OCI-LY1 (cell line): Measurements from ENCODE around the gene CLDN17.

Experiments used
- H2AFZ ChIP-seq: fragments of 200-600 bp; sonication (generic), shearing (Covaris generic); 2 replicates; pipeline ENCODE4 v1.6.0; 2014; ENCODE audit warnings: antibody characterized with exemption, mild to moderate bottlenecking, low read length
- H3F3A ChIP-seq: fragments of 200-600 bp; sonication (generic), shearing (Covaris generic); 2 replicates; pipeline ENCODE4 v1.6.0; 2014; ENCODE audit warnings: mild to moderate bottlenecking, antibody characterized with exemption, low read length, moderate library complexity; ENCODE audit not compliant: insufficient read depth
- H3K27ac ChIP-seq: fragments of 200-600 bp; sonication (generic); 2 replicates; pipeline ENCODE4 v1.5.1; 2014; ENCODE audit warnings: low read length, mixed run types, mild to moderate bottlenecking, low read depth; ENCODE audit not compliant: poor library complexity, severe bottlenecking
- H3K27me3 ChIP-seq: fragments of 200-600 bp; sonication (generic); 2 replicates; pipeline ENCODE4 v1.6.0; 2014; ENCODE audit warnings: antibody characterized with exemption, mild to moderate bottlenecking, low read length, moderate library complexity; ENCODE audit not compliant: insufficient read depth
- H3K36me3 ChIP-seq: fragments of 200-600 bp; sonication (generic); 2 replicates; pipeline ENCODE4 v1.6.1; 2014; ENCODE audit warnings: mild to moderate bottlenecking, antibody characterized with exemption, low read length, moderate library complexity, mixed read lengths; ENCODE audit not compliant: insufficient read depth
- H3K4me1 ChIP-seq: fragments of 200-600 bp; sonication (generic); 2 replicates; pipeline ENCODE4 v1.5.1; 2014; ENCODE audit warnings: mild to moderate bottlenecking, low read length, moderate library complexity; ENCODE audit not compliant: insufficient read depth, severe bottlenecking
- H3K4me2 ChIP-seq: fragments of 200-600 bp; sonication (generic), shearing (Covaris generic); 2 replicates; pipeline ENCODE4 v1.6.1; 2014; ENCODE audit warnings: low read length
- H3K4me3 ChIP-seq: fragments of 200-600 bp; sonication (generic); 2 replicates; pipeline ENCODE4 v1.5.1; 2014; ENCODE audit warnings: low read length, low read depth, mild to moderate bottlenecking, mixed read lengths; ENCODE audit not compliant: poor library complexity, severe bottlenecking
- H3K79me2 ChIP-seq: fragments of 200-600 bp; shearing (Covaris generic); 2 replicates; pipeline ENCODE4 v1.6.1; 2016; ENCODE audit warnings: mixed run types, low read length, mixed read lengths; ENCODE audit not compliant: insufficient read depth
- H3K9ac ChIP-seq: fragments of 200-600 bp; sonication (generic), shearing (Covaris generic); 2 replicates; pipeline ENCODE4 v1.6.1; 2014; ENCODE audit warnings: mild to moderate bottlenecking, low read length, mixed read lengths
- H3K9me2 ChIP-seq: fragments of 200-600 bp; sonication (generic), shearing (Covaris generic); 2 replicates; pipeline ENCODE4 v1.6.1; 2014; ENCODE audit warnings: low read depth, mild to moderate bottlenecking, low read length, mixed read lengths
- H3K9me3 ChIP-seq: fragments of 200-600 bp; shearing (Covaris generic); 2 replicates; pipeline ENCODE4 v1.6.1; 2014; ENCODE audit warnings: low read length, mixed read lengths
- H4K20me1 ChIP-seq: fragments of 200-600 bp; sonication (generic), shearing (Covaris generic); 2 replicates; pipeline ENCODE4 v1.6.0; 2016; ENCODE audit warnings: mild to moderate bottlenecking, low read length; ENCODE audit not compliant: insufficient read depth
- CTCF ChIP-seq: fragments of 200-600 bp; sonication (generic), shearing (Covaris generic); IDR thresholded peaks from 2 replicates; pipeline ENCODE4 v1.5.1; 2017; ENCODE audit warnings: mild to moderate bottlenecking, antibody characterized with exemption, low read length, moderate library complexity, mixed read lengths
- EZH2 ChIP-seq: fragments of 200-600 bp; sonication (generic), shearing (Covaris generic); IDR thresholded peaks from 2 replicates; pipeline ENCODE4 v1.8.0; 2017; ENCODE audit warnings: borderline replicate concordance, mixed run types, mild to moderate bottlenecking, antibody characterized with exemption, low read length, moderate library complexity, mixed read lengths

CLDN17 gene

GRCh38 chr21:30126576-30126975 is 40.0 kb downstream of the CLDN17 start:
- no peaks in the 10 kb centered on the region for H4K20me1 ChIP-seq
- TF ChIP-seq CTCF = no peak
- no peak overlapping the region for H3K9ac ChIP-seq
- H3K79me2 ChIP-seq = no peaks in the 10 kb centered on the region
- H3K9me2 ChIP-seq = no peaks in the 10 kb centered on the region
- no peak overlapping the region for H3K27ac ChIP-seq
- H3K4me1 ChIP-seq = no peaks in the 10 kb centered on the region
- H3K4me3 ChIP-seq = no peak overlapping the region
- no peaks in the 10 kb centered on the region for H3K27me3 ChIP-seq
- no peak overlapping the region for H3K4me2 ChIP-seq
- no peaks in the 10 kb centered on the region for H3K36me3 ChIP-seq
- no peaks in the 10 kb centered on the region for H3F3A ChIP-seq
- no peaks in the 10 kb centered on the region for H3K9me3 ChIP-seq
- H2AFZ ChIP-seq = no peak overlapping the region

GRCh38 chr21:30117631-30118030 is 49.0 kb downstream of the CLDN17 start:
- Histone ChIP-seq H3K9ac (no peak overlapping the region), H3F3A (no peaks in the 10 kb centered on the region), H2AFZ (no peak overlapping the region), H3K9me3 (no peaks in the 10 kb centered on the region), H3K9me2 (no peaks in the 10 kb centered on the region), H3K27ac (no peak overlapping the region), H3K4me2 (no peak overlapping the region), H3K79me2 (no peaks in the 10 kb centered on the region), H3K4me3 (no peak overlapping the region), H3K4me1 (no peaks in the 10 kb centered on the region), H4K20me1 (no peaks in the 10 kb centered on the region), H3K36me3 (no peaks in the 10 kb centered on the region), H3K27me3 (no peaks in the 10 kb centered on the region)
- TF ChIP-seq EZH2 = no peak
- no peak for TF ChIP-seq CTCF

GRCh38 chr21:30116479-30116878 is 50.1 kb downstream of the CLDN17 start:
- no peaks in the 10 kb centered on the region for H3F3A ChIP-seq

More at GRCh38 chr21:30116479-30116878, 50.1 kb downstream of the CLDN17 start:
- Histone ChIP-seq H2AFZ (no peak overlapping the region), H3K4me3 (no peak overlapping the region), H3K4me1 (no peaks in the 10 kb centered on the region), H3K9me2 (no peaks in the 10 kb centered on the region), H4K20me1 (no peaks in the 10 kb centered on the region), H3K4me2 (no peak overlapping the region), H3K36me3 (no peaks in the 10 kb centered on the region), H3K27ac (no peak overlapping the region), H3K79me2 (no peaks in the 10 kb centered on the region), H3K9ac (no peak overlapping the region), H3K27me3 (no peaks in the 10 kb centered on the region), H3K9me3 (no peaks in the 10 kb centered on the region)
- TF ChIP-seq EZH2 (no peak), CTCF (no peak)
